GM18907 (cell line): ENCODE measurements around the gene ATG2A.

Experiments used
- ATAC-seq: cut with Tn5 transposase; IDR thresholded peaks from one replicate; pipeline ENCODE4 v1.9.1; 2021; ENCODE audit warnings: mild to moderate bottlenecking, moderate library complexity; ENCODE audit not compliant: unreplicated experiment

The ATG2A gene

GRCh38 chr11:64925536-64926436 is 8.8 kb upstream of the ATG2A start:
- no peak for ATAC-seq

GRCh38 chr11:64924910-64925284 is 7.9 kb upstream of the ATG2A start:
- ATAC-seq, result no peak

GRCh38 chr11:64923944-64924909 is 7.2 kb upstream of the ATG2A start, which contains the start of gene PPP2R5B:
PPP2R5B (plus strand) TSS chr11:64924689; CDS start chr11:64925735, 1,046 bp downstream.
- peak; percentile 82 for ATAC-seq

- no peak for ATAC-seq
Measured at GRCh38 chr11:64923151-64923661, 6.2 kb upstream of the ATG2A start.

- no peak for ATAC-seq
Measured at GRCh38 chr11:64921384-64921783, 4.4 kb upstream of the ATG2A start.

GRCh38 chr11:64920124-64920523 is 3.1 kb upstream of the ATG2A start:
- no peak for ATAC-seq

GRCh38 chr11:64919627-64920026 is 2.6 kb upstream of the ATG2A start:
- no peak for ATAC-seq

- no peak for ATAC-seq
Measured at GRCh38 chr11:64918017-64918416, 1.0 kb upstream of the ATG2A start.

- no peak for ATAC-seq
Measured at GRCh38 chr11:64917663-64917995, 620 bp upstream of the ATG2A start.

GRCh38 chr11:64916040-64916774 is 802 bp downstream of the ATG2A start:
- ATAC-seq, result no peak

- no peak for ATAC-seq
Measured at GRCh38 chr11:64915376-64915887, 1.6 kb downstream of the ATG2A start.

GRCh38 chr11:64914123-64914522 is 2.9 kb downstream of the ATG2A start:
- no peak for ATAC-seq

- no peak for ATAC-seq
Measured at GRCh38 chr11:64913171-64913727, 3.8 kb downstream of the ATG2A start.

GRCh38 chr11:64911689-64912088 is 5.3 kb downstream of the ATG2A start:
- no peak for ATAC-seq

- no peak for ATAC-seq
Measured at GRCh38 chr11:64911142-64911541, 5.9 kb downstream of the ATG2A start.

- ATAC-seq, result no peak
Measured at GRCh38 chr11:64910451-64911093, 6.4 kb downstream of the ATG2A start.

GRCh38 chr11:64909653-64910343 is 7.2 kb downstream of the ATG2A start:
- no peak for ATAC-seq

GRCh38 chr11:64908766-64909165 is 8.2 kb downstream of the ATG2A start:
- ATAC-seq, result no peak

- ATAC-seq, result no peak
Measured at GRCh38 chr11:64906314-64906635, 10.7 kb downstream of the ATG2A start.
